Brain pericyte (primary cell): ENCODE results near the gene SNX27.
"Not testable (repeated sequence)": the region's sequence is repeated elsewhere in the genome, so short reads cannot be mapped to it uniquely, and the experiment has no call there.

Experiments used
- DNase-seq: peaks from one replicate; pipeline ENCODE4 v3.0.0-alpha.2; 2012; ENCODE audit warnings: low read depth, low spot score

SNX27 gene

DNA sequence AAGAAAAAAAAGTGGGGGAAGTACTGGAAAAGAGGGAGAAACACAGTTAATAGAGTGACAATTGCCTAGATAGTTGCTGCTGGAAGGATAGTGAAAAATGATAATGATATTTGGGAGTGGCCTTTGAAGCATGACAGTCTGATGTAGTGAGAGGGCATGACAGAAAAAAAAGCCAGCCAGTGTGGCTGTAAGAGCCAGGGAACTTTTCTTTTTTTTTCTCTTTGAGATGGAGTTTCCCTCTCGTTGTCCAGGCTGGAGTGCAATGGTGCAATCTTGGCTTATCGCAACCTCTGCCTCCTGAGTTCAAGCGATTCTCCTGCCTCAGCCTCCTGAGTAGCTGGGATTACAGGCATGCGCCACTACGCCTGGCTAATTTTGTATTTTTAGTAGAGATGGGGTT is 9.3 kb upstream of the SNX27 start:
- not testable (repeated sequence) for DNase-seq

DNA sequence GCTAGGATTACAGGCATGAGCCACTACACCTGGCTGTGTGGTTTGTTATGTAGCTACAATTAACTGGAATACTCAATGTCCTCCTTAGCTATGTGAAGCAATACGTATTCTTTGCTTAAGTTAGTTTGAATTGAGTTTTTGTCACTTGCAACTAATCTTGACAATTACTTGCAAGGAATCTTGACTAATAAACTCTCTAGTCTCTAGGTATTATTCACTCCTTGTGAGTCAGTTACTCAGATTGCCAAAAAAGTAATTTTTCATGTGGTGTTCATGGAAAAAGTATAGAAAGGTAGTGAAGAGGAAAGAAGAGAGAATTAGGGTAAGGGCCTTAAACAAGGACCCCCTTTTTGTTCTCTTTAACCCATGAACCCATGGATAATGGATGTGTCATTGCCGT is 7.6 kb upstream of the SNX27 start:
- DNase-seq, result no peak

DNA sequence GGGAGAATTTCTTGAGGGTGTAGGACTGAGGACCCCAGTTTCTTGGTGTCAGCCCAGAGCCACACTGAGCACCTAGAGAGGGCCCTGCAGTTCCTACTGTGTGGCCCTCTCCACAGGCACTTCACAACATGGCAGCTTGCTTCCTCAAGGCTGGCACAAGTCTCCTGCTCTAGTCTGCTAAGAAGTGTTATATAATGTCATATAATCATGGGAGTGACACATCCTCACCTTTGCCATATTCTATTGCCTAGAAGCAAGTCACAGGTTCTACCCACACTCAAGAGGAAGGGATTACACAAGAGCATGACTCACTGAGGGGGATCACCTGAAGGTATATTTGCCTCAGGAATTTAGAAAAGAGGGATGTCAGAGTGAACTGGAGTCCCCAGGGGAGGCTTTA is 5.5 kb upstream of the SNX27 start:
- DNase-seq, result no peak

DNA sequence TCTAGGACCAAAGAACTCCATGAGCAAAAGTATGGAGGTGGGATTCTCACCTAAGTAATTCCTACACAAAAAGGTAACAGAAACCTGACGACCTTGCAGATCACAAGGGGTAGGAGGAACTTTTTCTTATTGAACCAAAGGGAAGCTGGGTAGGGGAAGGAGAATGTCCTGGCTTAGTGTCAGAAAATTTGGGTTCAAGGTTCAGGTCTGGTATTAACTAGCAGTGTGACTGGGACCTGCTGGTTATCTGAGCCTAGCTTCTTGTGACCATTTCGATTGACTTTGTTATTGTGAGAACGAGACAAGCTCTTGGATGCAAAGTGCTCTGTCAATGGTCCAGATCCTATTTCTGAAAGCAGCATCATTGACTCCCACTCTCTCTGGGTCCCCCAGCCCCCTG is 5.0 kb upstream of the SNX27 start:
- no peak for DNase-seq

DNA sequence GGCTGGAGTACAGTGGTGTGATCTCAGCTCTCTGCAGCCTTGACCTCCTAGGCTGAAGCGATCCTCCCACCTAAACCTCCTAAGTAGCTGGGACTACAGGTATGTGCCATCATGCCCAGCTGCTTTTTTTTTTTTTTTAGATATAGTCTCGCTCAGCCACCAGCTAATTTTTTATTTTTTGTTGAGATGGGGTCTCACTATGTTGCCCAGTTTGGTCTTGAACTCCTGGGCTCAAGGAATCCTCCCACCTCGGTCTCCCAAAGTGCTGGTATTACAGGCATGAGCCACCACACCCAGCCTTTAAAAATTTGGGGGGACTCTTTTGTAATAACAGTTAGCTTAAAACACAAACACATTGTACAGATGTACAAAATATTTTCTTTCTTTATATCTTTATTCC is 1.7 kb upstream of the SNX27 start:
- no peak for DNase-seq

DNA sequence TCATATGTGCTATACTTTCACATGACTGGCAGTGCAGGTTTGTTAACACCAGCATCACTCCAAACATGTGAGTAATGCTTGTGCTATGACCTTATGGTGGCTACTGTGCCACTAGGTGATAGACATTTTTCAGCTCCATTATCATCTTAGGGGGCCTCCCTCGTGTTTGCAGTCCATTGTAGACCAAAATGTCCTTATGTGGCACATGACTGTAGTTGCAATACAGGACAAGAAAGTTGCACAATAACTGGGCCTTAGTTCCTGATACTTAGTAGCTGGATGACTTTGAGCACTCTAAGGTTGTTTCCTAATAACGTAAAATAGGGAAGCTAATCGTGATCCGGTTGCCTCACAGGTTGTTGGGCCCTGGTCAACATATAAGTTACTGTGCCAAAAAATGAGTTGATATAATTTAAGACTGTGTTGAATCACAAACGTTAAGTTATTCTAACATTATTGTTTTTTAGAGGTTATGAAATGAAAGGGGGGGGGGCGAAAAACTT is 511 bp upstream of the SNX27 start:
- no peak for DNase-seq

DNA sequence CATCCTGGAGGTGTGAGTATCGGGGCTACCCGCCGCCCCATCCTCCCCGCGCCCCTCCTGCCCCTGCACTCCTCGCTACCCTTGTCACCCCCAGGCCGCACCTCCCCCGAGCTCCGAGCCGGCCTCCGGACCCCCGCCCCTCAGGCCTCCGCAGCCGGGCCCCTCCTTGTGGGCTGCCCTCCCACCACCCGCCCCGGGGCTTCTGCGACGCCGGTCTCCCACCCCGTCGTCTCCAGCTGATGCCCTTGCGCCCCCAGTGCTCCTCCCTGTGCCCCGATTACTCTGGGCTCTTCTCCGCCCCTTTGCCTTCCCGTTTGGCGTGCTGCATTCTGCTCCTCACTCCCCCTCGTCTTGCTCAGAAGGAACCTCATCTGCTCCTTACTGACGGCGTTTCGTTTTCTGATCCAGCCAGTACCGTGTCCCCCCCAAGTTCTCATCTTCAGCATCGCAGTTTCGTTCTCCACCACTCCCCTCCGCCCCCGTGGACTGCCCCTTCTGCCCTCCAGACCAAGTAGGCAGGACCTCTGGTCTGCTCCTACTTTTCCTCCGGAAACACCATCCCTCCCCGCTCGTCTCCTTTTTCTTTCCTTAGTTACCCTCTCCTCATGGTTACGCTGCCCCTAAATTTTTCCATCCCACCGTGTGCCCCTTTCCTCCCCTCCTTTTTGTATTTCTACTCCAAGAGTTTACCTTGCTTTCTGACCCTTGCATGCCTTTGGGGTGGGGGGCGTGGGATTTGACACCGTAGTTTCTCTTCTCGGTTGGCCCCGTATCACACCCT is 841 bp downstream of the SNX27 start:
- no peak for DNase-seq

DNA sequence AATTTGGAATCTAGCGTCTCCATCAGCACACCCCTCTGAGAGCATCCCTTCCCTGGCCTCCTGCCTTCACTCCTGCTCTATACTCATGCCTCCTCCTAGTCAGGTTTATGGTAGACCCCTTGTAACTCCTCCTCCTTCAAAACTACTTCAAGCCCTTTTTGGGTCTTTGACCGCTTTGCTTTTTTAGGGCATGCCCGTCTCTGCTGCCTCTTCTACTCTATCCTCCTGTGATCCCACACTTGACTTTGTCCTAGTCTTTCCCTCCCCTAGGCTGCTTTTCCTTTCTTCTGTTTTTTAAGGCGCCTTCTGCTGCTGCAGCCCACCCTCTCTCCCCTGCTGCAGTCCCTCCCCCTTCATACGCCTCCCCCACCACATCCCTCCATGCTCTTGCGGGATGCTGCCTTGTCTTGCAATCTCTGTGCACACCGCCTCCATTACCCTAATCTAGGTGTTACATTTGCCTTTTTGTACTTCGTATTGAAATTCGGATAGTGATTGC is 1.5 kb downstream of the SNX27 start:
- DNase-seq, result no peak

DNA sequence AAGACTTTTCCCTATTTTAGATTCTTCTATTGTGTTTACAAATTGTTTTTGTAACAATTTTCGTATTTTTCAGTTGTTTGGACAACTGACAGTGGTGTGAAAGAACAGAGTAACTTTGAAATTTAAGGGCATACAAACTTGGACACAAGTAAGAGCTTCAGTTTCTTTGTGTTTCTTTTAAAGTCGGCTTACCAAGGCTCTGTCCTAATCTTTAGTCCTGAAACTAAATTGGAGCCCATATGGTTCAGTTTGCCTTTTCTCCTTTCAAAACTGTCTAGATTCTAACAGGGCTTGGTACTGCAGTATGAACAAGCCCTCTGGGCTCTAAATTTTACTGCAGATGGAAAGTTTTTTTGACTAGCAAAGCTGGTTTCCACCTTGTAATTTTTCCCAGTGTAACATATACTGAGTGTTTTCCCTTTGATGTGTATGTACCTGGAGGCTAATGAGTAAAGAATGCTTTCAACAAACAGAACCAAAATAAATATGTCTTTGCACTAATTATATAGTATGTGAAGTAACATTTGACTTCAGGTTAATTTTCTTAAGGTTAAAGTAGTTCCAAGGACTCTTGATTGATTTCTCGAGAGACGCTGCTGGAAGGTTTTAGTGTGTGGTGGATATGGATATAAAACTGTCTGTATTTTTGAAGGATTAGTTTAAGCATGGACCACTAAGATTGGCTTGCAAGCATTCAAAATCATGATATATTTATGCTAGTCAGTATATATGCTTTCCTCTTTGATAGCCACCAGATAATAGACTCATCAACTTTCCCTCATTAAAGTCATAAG is 4.1 kb downstream of the SNX27 start:
- no peak for DNase-seq

DNA sequence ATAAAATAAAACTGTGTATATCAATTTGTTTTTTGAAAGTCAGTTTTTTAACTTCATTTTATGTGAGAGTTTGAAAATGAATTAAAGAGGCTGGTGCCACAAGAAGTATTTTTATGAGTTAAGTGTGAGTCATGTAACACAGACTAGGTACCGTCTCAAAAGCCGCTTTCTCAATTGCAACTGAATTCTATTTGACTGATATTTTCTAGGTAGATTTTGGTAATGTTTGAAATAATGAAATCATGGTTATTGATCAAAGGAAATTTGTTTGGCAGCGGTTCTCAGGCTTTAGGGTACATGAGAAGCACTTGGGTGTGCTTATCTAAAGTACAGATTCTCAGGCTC is 4.6 kb downstream of the SNX27 start:
- no peak for DNase-seq

DNA sequence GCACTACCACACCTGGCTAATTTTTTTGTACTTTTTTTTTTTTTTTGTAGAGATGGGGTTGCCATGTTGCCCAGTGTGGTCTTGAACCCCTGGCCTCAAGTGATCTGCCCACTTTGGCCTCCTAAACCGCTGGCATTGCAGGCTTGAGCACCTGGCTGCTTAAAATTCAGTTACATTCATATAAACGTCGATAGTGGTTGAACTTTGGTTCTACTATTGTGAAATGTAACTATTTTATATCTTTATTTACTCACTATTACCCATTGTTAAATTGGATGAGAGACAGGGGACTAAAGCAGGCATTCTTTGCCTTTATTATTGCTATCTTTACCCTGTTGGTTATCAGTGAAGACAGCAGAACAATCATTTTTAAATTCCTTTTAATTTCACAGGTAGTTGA is 6.2 kb downstream of the SNX27 start:
- DNase-seq, result no peak

DNA sequence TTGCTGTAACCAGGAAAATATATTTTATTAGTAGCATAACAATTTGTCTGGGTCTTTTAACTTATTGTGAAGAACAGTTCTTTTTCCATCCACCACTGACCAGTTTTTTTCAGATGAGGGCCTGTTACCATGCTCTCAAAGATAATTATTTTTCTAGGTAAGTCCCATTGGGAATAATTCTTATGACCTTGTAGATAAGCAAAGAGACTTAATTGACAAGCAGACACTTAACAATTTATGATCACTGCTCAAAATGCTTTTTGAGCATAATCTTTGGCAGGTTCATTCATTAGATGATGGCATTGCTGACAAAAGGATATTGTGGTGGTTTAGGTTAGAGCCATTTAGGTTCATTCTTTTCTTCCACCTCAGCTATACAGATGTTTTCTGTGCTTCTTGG is 6.6 kb downstream of the SNX27 start:
- no peak for DNase-seq

DNA sequence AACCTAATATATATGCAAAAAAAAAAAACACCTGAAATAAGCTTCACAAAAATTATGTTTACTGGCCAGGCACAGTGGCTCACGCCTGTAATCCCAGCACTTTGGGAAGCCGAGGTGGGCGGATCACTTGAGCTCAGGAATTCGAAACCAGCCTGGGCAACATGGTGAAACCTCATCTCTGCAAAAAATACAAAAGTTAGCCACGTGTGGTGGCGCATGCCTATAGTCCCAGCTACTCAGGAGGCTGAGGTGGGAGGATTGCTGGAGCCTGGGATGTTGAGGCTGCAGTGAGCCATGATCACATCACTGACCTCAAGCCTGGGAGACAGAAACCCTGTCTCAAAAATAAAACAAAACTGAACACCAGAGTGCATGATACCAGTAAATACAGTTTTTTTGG is 7.1 kb downstream of the SNX27 start:
- not testable (repeated sequence) for DNase-seq

DNA sequence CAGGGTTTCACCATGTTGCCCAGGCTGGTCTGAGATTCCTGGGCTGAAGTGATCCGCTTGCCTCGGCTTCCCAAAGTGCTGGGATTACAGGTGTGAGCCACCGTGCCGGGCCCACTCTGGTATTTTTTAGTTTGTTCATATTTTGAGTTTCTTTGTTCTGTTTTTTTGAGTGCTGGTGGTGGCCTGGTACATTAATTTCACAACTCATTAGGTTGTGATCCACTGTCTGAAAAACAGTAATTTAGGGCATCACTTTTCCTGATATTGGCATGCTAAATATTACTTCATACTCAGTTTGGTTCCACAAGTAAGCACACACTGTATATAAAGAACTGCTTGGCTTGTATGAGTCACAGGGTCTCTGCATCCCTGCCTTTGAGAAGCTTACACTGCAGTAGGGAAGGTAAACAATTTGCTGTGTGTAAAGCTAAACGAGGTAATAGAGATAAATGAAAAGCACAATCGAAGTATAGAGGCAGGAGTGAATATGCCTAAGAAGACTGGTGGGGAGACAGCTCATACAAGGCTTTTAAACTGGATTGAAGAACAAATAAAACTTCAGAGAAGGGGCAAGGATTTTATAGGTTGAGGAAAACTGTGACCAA is 7.7 kb downstream of the SNX27 start:
- DNase-seq, result no peak

DNA sequence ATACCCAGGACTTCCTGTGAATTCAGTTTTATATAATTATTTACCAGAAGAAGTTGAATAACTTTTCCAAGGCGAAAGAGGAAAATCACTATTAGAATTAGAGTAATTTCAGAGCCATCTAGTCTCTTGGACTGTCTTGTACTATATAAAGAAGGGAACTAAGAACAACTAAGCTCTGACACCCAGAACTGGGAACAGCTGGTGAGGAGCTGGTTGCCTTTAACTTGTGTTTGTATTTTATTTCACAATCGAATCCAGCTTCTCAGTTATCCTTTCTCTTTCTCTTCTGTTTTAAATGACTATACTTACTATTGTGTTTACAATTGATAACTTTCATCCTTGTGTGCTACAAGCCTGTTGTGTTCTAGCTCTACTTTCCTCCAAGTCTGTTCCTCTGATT is 8.4 kb downstream of the SNX27 start:
- no peak for DNase-seq

DNA sequence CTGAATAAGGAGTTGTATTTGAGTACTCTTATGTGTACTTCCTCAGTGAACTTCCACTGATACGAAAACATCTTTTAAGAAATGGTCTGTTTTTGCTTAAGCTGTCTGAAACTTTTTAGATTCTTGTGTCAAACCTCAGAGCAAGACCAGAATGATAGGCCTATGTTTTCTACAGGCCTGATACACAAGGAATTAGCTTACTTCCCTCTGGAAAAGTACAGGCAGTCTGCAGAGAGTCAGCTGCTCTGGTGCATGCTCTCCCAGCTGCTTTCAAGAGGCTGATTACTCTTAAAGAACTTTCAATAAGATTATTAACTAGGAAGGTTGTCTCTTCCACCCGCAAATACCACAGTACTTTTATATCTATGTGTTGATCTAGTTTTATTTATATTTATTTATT is 9.5 kb downstream of the SNX27 start:
- DNase-seq, result no peak

DNA sequence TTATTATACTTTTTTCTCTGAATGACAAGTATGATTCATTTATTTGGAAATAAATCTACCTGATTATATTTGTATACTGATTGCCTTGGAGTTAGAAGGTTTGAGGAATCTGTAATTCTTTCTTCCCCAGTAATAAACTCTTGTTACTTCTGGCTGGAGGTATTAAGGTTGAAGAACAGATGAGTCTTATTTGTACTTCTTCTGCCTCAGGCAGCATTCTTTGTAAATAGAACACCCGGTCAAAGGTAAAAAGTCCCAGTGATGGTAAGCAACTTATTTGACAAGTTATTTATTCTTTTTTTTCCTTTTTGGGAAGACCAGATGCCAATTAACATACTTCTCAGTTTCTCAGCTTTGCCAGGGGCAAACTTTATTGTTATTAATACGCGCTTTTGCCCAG is 12.9 kb downstream of the SNX27 start:
- DNase-seq, result no peak

DNA sequence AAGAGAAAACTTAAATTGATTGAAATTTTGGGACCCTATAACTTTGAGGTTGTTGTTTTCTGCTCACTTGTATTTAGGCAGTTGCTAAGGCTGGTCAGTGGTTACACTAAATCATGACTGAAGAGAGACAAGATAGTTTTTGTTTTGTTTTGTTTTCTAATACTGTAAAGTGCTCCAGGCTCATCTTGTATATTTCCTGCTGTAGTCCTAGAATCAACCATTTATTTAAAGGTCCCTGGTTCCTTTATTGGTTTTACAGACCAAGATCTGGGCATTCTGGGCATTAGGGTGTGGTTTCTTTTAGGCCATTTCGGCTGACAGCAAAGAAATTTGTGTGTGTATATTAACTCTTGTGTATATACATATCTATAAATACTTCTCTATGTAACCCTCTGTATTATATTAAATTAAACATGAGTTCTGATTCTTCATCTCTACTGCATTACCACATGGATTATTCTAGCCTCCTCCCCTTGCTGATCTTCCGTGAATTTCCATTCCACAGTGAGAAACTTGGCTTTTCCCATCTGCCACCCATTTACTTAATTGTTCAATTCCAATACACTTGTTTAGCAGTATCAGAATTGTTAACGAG is 15.0 kb downstream of the SNX27 start:
- DNase-seq, result no peak

DNA sequence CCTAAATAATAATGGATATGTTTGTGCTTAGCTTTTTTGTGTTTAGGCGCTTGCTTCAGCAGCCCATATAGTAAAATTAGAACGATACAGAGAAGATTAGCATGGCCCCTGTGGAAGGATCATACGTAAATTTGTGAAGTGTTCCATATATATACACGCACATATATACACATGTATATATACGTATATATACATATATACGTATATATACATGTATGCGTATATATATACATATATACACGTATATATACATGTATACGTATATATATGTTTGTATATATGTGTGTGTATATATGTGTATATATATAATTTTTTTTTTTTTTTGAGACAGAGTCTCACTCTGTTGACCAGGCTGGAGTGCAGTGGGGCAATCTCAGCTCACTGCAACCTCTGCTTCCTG is 17.4 kb downstream of the SNX27 start:
- no peak for DNase-seq

DNA sequence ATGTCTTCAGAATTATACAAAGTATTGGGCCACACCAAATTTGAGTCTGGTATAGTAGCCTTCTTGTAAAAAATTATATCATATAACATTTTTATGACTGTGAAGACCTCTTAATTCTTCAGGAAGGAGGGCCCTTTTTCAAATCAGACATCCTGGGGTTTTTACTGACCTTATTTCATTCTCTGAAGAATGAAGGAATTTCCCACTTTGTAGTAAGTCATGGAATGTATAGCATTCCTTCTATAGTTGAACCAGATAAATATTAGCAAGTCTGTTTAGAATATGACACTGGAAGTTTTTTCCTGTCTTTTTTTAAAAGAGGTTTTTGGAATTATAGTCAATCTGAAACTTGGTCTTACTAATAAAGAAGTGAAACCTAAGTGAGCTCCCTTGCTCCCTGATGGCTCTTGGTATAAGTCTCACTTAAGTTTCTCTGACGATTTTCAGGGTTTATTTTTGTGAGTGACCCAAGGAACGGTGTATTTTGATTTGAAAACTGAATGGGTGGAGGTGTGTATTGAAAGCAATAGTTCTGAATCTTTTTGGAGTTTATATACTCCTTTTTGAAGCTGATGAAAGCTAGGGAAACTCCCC is 23.7 kb downstream of the SNX27 start:
- DNase-seq, result no peak

DNA sequence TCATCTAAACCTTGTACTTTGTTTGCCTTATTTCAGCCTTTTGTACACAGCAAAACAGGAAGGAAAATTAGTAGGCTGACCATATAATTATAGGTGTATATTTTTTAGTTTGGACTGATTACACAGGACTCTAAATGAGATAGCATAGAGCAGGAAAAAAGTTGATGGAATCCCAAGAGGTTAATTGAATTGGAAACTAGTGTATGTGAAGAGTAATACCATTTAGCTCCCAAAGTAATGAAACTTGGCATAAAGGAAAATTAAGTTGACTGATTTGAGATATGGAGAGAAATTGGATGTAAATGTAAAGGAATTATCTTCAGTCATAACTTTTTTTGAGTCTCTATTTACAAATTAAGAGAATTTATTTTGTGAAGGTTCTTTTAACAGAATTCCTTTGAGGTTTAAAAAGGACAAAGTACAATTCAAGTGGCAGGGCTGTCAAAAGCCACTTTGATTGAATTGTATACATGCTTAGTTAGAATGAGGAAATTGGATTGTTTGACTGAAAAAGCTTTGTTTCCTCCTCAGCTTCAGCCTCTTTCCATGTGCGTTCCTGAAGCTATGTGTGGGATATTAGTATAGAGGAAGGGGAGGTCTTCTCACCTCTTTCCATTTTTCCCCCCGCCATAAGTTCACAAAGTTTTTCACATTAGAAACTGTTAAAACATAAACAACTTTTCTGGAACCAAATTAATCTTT is 26.4 kb downstream of the SNX27 start:
- DNase-seq, result no peak
